NCI-H1105 treated with DMSO at 0.1 percent for 48 hours (cell line): ENCODE measurements around the gene TBC1D8.

Experiments used
- DNase-seq: peaks from one replicate; lab custom pipeline; 2025; lab: John Stamatoyannopoulos, UW

Gene TBC1D8

DNA sequence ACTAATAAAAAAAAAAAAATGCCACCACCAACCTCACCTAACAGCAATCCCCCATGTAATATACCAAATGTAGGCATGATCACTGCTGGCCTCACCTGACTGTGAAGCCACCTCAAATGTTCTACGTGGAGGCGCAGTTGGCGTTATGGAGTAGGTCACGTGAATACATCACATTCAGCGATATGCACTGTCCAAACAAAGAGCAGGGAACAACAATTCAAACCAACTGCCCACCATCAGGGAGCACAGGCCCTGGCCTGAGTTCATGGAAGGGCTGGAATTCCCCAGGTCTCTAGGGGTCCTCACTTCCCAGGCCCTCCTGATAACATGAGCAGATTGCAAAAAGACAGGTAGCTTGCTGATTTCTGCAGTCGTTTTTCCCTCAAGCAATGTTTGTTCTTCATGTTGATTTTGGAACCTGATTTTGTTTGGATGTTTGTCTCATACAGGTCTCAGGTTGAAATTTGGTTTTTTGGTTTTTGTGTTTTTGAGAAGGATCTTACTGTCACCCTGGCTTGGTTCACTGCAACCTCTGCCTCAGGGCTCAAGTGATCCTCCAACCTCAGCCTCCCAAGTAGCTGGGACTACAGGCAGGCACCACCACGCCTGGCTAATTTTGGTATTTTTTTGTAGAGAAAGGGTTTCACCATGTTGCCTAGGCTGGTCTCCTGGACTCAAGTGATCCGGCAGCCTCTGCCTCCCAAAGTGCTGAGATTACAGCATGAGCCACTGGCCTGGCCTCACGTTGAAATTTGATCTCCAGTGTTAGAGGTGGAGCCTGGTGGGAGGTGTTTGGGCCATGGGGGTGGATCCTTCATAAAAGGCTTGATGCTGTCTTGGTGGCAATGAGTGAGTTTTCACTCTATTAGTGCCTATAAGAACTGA is 15.5 kb downstream of the TBC1D8 start:
- no peak for DNase-seq

DNA sequence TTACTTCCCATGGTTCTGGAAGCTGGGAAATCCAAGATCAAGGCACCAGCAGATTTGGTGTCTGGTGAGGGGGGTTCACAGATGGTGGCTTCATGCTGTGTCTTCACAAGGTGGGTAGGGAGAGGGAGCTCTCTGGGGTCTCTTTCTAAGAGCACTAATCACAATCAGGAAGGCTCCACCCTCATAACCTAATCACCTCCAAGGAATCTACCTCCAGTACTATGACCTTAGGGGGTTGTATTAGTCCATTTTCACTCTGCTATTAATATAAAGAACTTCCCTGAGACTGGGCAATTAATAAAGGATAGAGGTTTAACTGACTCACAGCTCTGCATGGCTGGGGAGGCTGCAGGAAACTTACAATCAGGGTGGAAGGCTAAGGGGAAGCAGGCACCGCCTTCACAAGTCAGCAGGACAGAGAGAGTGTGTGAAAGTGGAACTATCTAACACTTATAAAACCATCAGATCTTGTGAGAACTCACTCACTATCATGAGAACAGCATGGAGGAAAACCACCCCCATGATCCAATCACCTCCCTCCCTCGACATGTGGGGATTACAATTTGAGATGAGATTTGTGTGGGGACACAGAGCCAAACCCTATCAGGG is 17.6 kb downstream of the TBC1D8 start:
- no peak for DNase-seq

DNA sequence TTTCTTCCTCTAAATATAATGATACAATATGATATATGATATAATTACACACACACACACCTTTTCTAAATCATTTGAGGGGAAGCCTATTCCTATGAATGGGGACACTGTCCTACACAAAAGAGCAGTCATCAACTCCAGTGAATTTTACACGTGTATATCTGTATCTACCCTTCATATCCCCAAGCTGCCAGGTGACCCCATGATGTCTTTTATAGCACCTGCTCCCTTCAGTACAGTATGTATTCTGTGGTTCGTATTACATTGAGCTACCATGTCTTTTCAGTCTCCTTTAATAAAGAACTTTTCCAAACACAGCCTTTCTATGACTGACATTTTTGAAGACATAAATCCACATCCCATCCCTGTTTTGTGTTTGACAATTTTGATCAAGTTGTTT is 19.0 kb downstream of the TBC1D8 start:
- DNase-seq: no peak

DNA sequence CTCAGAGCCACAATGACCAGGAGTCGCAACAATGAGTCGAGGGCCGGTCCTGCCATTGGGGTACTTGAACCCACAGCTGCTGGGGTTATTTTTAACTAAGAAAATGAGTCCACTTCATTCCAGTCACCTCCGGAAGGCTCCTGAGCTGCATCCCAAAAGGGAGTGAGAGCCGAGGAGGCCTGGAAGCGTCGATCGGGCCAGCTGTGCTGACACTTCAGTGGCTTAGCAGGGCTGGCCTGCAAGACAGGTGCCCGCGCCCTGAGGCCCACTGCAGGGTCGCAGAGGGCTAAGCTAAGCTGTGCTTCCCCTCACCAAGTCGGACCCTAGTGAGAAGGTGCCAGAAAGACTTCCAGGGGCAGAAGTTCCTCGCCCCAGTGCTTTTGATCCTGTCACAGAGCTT is 21.1 kb downstream of the TBC1D8 start:
- no peak for DNase-seq

DNA sequence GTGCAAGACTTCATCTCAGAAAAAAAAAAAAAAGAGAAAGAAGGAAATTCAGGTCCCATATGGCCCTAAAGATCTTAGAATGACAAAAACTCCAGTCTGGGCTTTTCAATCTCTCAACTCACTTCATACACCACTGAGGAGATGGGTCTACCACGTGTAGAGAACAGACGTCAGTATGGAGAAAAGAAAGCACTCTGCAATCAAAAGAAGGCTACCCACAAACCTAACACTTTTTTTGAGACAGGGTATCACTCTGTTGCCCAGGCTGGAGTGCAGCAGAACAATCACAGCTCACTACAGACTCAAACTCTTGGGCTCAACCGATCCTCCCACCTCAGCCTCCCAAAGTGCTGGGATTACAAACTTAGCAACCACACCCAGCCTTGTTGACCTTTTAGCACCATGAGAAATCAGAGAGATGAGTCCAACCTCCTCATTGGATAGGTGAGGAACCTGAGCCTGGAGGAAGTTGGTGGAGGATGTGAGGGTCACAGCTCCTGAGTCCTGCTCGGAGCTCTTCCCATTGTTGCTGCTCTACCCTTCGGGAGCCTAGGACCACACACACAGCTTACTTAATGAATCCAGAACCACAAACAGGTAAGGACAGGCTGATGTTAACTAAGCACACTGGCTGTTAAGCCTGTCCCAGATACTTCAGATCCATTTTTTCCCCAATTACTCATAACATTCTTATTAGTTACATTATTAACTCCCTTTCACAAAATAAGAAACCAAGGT is 23.7 kb downstream of the TBC1D8 start:
- no peak for DNase-seq

DNA sequence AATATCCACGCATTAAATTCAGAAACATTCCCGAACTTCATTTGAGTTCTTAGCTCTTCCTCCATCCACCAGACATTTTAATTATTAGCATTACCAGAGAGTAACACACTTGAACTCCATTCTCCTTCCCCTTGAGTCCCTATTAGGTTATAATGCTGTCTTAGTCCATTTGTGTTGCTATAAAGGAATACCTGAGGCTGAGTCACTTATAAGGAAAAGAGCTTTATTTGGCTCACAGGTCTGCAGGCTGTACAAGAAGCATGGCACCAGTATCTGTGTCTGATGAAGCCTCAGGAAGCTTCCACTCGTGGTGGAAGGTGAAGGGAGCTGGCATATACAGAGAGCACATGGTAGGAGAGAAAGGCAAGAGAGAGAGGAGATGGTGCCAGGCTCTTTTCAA is 25.4 kb downstream of the TBC1D8 start:
- no peak for DNase-seq

DNA sequence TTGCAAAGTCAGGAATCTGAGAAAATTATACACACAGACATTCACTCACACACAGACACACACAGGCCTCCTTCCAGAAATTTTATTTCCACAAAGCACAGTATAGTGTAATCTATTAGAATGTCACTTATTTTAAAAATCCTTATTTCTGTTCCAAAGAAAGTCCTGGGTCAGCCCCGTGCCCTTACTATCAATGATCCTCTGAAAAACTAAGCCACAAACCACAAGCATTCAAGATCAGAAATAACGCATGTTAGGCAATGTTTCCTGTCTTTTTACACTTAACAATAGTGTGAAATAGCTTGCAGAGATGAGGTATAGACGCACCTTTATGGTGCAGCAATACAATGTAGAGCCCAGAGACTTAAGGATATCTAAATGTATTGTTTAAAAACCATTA is 25.8 kb downstream of the TBC1D8 start:
- DNase-seq: no peak

DNA sequence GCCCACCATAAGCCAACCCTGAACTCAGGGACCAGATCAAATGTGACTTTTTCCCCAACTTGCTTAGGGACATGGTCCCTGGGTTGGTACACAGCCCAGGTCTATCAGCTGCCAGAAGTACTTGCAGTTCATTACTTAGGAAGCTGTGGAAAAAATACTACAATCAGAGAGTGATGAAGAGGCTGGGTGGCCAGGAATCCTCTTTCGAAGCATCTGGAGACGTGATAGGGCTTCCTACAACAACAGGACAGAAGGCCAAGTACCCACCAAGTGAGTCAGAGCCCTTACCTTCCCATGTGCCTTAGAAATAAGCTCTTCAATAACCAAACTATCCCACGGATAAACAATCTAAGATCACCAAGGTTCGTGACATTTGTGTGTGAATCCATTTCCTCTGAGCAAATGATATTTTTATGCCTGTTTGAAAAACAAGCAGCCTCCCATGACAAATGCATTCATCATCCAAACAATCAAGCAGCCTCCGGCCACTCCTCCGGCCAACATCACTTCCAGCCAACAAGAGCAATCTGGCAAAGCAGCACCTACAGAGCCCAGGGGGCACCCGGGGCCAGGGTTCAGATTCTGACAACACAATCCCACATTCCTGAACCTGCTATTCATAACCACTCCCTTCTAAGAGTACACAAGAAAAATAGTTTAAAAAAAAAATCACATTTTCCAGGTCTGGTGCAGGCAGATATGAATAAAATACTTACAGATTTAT is 26.4 kb downstream of the TBC1D8 start:
- no peak for DNase-seq

DNA sequence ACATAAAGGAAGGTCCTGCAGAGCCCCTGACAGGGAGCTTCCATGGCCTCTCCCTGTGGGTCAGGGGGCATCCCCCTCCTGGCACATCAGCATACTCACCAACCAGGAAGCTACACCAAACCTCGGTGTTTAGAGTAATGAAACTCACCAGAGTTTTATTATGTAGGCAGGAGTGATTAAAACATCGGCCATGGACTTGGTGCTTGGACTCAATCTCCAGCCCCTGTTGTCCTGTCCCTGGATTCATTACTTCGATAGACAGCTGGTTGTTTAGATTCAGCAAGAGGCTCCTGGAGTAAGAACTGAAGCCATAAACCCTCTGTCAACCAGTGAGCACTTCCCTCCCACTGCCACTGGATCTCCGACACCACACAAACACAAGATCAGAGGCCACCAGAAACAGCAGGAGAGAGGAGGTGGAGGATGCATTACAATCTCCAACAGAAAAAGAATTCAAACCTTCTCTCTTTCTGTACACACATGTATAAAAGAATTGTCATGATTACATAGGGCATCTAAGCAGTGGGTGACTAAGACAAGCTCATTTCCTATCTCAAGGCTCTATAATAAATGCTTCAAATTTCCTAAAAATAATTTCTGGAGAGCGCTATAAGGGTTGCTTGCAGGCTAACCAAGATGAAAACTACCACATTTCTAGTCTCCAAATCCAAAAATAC is 27.2 kb downstream of the TBC1D8 start:
- DNase-seq: no peak

DNA sequence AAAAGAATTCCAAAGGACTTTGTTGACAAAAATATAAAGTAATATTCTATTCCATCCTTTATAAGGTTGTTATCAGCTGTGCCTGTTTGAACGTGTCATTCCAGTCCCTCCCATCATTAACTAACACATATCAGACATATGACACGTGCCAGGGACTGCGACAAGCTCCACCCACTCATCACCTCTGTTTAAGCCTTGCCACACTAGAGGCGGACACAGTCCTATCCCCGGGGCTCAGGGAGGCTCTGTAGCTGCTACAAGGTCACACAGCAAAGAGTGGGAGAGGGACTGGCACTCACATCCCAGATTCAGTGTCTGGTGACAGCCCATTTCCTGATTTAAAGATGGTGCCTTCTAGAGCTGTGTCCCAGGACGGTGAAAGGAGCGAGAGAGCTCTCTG is 30.0 kb downstream of the TBC1D8 start:
- DNase-seq: no peak

DNA sequence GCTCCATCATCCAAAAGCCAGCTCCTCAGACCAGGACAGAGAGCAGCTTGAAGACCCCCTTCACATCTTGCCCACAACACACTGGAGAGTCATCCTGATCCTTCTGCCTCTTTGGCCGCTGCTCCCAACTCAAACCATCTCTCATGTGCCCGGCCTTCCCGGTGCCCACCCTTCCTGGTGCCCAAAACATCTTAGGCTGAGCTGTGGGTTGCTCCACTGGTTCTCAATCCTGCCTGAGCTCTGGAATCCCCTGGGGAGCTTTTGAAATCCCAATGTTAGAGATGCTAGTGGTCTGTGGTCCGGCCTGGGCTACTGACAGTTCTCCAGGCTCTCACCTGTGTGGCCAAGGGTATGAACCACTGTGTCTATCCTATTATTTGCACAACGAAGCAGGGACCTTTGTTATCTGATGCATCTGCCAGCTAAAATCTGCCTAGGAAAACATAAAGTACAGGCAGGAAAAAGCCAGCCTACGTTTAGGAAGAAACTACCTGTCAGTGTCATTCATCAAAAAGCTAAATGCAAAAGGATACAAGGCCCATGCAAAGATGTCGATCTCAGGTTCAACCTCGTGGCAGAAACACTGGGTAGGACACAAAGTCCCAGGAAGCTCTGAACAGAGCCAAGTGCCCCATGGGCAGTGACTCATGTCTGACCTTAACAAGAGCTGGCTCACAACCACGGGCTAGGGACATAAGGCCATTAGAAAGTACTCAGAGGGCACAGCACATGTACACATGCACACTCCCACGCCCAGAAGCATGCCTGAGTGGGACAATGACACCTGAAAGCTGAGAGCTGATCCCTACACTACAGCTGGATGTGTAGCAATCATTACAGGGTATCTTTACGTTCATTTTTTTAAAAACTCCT is 30.8 kb downstream of the TBC1D8 start:
- no peak for DNase-seq

DNA sequence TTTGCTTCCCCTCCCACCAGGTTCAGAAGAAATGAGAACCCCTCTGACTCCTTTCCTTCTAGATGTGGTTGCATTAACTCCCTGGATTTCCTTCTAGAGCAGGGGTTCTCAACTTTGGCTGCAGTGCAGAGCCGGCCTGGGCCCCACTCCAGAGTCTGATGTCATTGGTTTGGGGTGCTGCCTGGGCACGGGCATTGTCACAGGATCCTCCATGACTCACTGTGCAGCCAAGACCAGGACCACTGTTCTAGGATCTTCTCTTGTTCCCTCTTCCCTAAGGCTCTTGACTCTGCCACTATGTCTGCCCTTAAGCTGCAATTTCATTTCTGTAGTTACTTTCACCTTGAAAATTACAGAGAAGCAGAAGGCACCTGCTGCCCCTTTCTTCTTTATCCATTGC is 31.8 kb downstream of the TBC1D8 start:
- DNase-seq: no peak

DNA sequence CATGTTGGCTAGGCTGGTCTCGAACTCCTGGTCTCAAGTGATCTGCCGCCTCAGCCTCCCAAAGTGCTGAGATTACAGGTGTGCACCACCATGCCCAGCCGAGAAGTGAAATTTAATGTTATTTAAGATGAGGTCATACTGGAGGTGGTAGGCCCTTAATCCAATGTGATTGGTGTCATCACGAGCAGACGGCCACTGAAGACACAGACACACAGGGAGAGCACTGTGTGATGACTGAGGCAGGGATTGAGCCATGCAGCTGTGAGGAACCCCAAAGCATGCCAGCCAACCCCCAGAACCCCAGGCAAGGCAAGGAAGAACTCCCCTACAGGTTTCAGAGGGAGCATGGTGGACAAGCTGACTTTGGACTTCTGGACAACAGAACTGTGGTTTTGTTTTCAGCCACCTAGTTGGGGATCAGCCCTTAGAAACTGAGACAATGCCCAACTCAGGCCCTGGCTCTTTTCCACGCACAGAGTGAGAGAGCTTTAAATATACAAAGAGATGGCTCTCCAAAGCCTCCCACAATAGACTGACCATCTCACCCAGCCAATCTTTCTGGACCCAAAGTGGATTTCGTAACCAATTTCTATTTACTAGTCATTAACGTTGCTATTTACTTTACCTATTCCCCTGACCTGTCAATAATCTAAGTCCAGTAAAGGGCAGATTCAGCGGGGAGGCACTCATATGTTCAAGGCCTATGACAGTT is 34.2 kb downstream of the TBC1D8 start:
- no peak for DNase-seq

DNA sequence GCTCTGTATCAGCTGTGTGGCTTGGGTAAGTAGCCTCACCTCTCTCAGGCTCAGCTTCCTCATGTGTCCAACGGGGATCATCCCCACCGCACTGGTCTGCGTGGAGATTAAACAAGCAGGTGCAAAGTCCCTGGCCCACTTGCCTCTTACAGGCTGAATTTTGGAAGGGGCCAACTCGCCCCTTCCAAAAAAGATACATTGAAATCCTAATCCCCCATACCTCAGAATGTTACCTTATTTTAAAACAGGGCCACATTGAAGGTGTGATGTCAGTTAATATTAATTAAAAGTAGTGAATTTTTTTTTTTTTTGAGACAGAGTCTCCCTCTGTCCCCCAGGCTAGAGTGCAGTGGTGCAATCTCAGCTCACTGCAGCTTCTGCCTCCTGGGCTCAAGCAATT is 34.8 kb downstream of the TBC1D8 start:
- DNase-seq: no peak

DNA sequence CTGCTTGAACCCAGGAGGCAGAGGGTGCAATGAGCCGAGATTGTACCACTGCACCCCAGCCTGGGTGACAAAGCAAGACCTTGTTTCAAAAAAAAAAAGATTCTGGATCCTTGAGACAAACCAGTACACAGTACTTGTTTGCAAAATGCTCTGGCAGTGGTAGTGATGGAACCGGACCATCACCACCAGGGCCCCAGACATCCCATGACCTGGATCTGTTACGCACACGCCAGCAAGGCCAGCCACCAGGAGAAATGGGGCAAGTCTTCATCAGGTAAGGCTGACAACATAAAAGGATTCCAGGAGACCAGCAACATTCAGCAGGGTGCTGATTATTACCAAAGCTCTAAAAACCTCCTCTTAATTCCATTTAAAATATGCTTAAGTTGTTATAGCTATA is 35.5 kb downstream of the TBC1D8 start:
- DNase-seq: no peak

DNA sequence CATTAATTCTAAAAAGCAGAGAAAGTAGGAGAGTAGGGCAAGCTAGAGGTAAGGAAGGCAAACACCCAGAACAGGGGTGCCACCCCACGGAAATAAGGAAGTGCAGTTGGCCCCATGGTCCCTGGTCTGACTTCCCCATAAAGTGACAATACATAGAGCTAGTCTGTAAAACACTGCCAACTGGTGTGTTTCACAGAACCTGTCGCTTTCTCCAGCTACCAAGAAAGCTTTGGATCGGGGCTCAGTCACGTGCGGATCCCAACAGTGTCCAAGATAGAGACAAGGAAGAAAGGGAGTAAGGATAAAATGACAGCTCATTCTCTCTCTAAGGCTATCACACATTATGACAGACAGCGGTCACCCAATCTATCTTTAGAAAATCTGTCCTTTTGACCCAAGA is 36.4 kb downstream of the TBC1D8 start:
- no peak for DNase-seq

DNA sequence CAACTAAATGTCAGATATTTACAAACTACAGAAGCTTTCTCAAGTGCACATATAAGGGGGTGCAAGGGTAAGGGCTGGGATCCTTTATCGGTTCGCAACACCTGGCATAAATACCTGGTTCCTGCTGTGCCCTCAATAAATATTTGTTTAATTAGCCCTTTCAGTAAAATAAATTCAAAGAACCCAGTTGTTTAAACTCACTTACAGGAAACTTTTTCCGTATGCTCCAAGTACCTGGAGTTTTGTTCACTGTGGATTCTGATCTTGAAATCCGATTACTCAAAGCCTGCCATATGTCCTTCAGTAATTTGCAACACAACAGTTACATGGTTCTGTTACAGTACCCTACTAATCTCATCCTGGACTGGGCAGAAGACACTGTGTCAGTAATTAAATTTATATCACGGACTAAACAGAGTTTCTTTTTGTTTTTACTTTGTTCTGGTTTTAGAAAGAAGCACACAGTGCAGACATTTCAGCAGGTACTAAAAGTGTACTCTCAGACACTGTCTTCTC is 36.9 kb downstream of the TBC1D8 start:
- DNase-seq: peak; percentile 19

DNA sequence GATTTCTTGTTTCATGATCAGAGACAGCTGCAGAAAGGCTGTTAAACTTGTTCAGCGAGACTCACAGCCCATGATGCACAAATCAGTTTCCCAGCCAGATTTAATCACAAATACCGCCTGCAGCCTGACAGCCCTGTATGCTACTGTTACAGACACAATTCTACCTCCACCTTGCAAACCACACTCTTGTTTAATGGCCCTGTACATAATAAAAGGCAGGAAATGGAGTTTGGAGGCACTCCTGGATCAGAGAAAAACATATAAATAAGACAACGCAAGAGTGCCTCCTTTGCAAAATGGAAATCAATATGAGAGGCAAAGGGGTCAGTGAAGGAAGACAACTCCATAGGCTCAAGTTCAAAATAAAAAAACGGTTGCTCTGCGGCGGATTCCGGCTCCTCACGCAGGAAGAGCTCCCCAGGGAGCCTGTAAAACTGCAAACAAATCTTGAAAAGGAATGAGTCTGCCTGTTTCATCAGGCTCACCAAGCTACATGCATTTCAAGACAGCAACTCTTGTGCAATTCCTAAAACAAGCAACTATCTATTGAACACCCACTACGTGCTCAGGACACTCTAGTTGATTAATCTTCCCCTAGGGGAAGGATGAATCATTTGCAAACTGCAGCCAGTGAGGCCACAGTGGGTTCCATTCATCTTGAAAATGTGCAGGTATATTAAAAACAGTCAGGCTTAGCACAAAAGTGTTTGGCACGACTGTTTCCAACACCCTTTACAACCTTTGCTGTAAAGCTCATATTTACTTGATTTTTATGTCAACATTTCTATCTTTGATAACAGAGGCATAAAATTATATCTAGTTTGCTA is 37.5 kb downstream of the TBC1D8 start:
- DNase-seq: peak; percentile 65

DNA sequence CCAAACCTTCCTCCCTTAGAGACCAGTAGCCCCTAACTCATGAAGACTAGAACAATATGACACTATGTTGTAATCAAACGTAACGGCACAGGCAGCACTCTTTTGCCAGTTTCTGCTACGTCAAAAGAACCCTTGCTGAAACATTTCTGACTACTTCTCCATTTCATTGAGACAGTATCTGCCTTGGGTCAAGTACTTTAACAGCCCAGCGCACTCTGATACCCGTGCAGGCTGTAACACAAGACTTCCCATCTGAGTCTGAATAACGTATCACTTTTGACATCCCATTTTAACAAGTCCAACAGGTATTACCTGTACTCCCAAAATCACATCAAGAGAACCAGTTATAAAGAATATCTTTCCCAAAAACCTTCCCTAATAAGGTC is 38.4 kb downstream of the TBC1D8 start:
- DNase-seq: no peak
